GM12864 (cell line): ENCODE data around the gene PUS3.

Experiments used
- DNase-seq: peaks from one replicate; pipeline ENCODE4 v3.0.0-alpha.2; 2011; ENCODE audit warnings: low read depth
- H3K4me3 ChIP-seq: 2 replicates; pipeline ENCODE4 v1.5.1; 2011; ENCODE audit warnings: mild to moderate bottlenecking, low read depth, low read length, control low read depth
- TF ChIP-seq, protein P1 (sequence below): IDR thresholded peaks from 2 replicates; pipeline ENCODE4 v1.5.1; 2011; ENCODE audit warnings: low read depth, mild to moderate bottlenecking, moderate library complexity, low read length, control low read depth, inconsistent platforms; ENCODE audit errors: missing control alignments

Gene PUS3

GRCh38 chr11:125944350-125945010 is 41.5 kb upstream of the PUS3 start:
- TF ChIP-seq, protein P1, sequence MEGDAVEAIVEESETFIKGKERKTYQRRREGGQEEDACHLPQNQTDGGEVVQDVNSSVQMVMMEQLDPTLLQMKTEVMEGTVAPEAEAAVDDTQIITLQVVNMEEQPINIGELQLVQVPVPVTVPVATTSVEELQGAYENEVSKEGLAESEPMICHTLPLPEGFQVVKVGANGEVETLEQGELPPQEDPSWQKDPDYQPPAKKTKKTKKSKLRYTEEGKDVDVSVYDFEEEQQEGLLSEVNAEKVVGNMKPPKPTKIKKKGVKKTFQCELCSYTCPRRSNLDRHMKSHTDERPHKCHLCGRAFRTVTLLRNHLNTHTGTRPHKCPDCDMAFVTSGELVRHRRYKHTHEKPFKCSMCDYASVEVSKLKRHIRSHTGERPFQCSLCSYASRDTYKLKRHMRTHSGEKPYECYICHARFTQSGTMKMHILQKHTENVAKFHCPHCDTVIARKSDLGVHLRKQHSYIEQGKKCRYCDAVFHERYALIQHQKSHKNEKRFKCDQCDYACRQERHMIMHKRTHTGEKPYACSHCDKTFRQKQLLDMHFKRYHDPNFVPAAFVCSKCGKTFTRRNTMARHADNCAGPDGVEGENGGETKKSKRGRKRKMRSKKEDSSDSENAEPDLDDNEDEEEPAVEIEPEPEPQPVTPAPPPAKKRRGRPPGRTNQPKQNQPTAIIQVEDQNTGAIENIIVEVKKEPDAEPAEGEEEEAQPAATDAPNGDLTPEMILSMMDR, result no peak
- no peak for DNase-seq
- no peak overlapping the region for H3K4me3 ChIP-seq

GRCh38 chr11:125943661-125944349 is 40.8 kb upstream of the PUS3 start:
- H3K4me3 ChIP-seq, result no peak overlapping the region
- DNase-seq, result no peak
- TF ChIP-seq, protein P1, result no peak

DNA sequence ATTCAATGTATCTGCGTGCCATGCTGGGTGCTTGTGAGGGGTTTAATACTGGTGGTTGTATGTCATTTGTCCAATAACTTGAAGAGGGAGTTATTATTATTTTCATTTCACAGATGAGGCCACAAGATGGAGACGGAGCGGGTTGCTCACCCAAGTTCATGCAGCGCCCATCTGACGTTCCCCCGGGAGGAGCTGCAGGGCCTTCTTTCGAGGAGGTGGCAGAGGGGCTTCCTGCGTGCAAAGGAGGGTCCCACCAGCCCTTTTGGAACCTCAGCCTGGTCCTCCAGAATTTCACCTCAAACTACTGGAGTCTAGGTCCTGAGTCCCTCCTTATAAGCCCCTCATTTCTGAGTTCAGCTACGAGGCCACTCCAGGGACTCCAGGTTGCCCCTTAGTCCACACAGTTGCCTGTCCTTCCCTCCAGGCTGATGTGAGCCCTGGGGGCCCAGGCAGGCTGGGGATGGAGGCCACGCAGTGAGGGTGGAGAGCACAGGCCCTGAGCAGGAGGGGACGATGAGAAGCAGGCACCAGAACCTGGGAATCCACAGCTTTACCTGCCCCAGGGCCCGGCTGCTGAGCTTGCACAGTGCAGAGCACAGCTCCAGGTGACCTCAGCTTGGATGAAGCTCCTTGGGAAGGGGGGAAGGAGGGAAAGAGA is 39.9 kb upstream of the PUS3 start:
- TF ChIP-seq, protein P1, result no peak
- no peak for DNase-seq
- H3K4me3 ChIP-seq, result no peak overlapping the region

DNA sequence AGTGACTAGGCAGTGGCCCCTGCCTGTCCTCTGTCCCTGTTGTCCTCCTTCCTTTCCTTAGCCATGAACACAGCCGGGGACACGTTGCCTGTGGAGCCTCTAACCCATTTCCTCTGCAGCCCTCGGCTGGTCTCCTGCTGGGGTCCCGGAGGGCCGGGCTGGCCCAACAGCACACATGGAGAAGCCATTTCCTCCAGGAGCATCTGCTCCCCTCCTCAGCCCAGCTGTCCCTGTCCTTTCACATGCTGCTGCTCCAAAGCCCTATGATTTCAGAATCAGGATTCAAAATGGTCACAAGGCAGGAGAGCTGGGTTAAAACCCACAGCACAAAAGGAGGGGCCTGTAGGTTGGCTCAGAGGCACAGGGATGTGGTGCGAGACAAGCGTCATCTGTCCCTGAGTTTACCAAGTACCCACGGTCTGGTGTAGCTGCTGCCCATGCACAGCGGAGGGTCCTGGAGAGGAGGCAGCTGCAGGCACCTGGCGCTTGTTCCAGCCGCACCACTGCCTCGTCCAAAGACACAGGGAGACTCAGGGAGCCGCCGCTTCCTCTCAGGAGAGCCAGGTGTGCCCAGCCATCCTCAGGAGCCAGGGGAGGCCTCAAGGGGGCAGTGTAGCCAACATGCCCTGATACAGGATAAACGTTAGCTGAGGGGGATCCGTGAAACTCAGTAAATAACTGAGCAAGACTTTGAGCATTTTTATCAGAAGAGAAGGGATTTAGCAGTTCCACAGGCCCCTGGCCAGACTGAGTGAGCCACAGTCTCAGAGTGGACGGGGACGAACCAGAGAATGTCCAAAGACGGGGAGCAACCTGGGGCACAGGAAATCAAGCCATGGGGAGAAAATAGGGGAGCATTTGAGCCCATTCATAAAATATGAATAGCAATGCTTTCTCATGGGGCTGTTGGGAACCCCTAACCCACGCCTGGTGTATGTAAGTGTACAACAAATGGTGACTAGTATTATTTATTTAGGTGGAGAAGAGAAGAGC is 38.9 kb upstream of the PUS3 start:
- no peak for DNase-seq
- TF ChIP-seq, protein P1, result peak; percentile 80
- no peak overlapping the region for H3K4me3 ChIP-seq

DNA sequence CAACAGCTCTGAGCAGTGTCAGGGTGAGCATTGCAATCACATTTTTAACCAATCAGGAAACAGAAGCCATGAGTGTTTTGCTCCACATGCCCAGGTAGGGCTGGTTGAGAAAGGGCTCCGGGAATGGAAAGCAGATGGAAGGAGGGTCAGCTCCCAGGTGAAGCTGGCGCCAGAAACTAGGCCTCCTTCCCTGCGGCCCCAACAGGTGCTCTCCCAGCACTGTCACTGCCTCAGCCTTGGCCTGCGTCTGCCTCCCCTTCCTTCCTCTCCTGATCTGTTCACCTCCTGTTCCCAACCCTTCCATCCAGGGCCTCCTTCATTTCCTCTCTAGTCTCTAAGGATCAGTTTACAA is 38.2 kb upstream of the PUS3 start:
- TF ChIP-seq, protein P1, result no peak
- DNase-seq, result no peak
- H3K4me3 ChIP-seq, result no peak overlapping the region

- TF ChIP-seq, protein P1, result no peak
- H3K4me3 ChIP-seq, result no peak overlapping the region
- DNase-seq, result no peak
Measured at GRCh38 chr11:125940145-125940544, 37.1 kb upstream of the PUS3 start.
